Measurements from ENCODE around the gene SH2D3C. TPM values are rescaled to one million over a fixed set of nuclear protein-coding genes. Genes with fewer than 3 reads are reported as not detected.
A peak's percentile ranks its signal among the peaks of the same experiment; 100 is the strongest.

SH2D3C gene
- total and polyA plus RNA-seq, 9 of the 15 experiments (the other 6 are each of a cell fraction or from before 2014, with no cell fraction given), result 0.03 to 1.2 (median 0.22) TPM; not detected in 1

GRCh38 chr9:127776195-127776923 is 2.1 kb downstream of the SH2D3C start (continued):
- peak; percentile 68 for TF ChIP-seq VEZF1 (CRISPR knock-in tag; IDR thresholded peaks at IDR 0.05)
- TF ChIP-seq PHTF2 (CRISPR knock-in tag; IDR thresholded peaks at IDR 0.05), result no peak
- TF ChIP-seq, protein P1, sequence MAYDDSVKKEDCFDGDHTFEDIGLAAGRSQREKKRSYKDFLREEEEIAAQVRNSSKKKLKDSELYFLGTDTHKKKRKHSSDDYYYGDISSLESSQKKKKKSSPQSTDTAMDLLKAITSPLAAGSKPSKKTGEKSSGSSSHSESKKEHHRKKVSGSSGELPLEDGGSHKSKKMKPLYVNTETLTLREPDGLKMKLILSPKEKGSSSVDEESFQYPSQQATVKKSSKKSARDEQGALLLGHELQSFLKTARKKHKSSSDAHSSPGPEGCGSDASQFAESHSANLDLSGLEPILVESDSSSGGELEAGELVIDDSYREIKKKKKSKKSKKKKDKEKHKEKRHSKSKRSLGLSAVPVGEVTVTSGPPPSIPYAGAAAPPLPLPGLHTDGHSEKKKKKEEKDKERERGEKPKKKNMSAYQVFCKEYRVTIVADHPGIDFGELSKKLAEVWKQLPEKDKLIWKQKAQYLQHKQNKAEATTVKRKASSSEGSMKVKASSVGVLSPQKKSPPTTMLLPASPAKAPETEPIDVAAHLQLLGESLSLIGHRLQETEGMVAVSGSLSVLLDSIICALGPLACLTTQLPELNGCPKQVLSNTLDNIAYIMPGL (CRISPR knock-in tag; IDR thresholded peaks at IDR 0.05), result no peak
- TF ChIP-seq MCM7 (IDR thresholded peaks at IDR 0.05), result no peak
- TF ChIP-seq CBX8 (IDR thresholded peaks at IDR 0.05; ENCODE audit: borderline replicate concordance, extremely low read depth, low read depth, low read length, poor library complexity, severe bottlenecking), result no peak
- TF ChIP-seq ZNF584 (CRISPR knock-in tag; IDR thresholded peaks at IDR 0.05; ENCODE audit: low read depth), result no peak
- no peak for TF ChIP-seq ZNF384 (IDR thresholded peaks at IDR 0.05; ENCODE audit: low read depth, low read length)
- TF ChIP-seq PPARD (CRISPR knock-in tag; IDR thresholded peaks at IDR 0.05), result no peak
- TF ChIP-seq, protein P2, sequence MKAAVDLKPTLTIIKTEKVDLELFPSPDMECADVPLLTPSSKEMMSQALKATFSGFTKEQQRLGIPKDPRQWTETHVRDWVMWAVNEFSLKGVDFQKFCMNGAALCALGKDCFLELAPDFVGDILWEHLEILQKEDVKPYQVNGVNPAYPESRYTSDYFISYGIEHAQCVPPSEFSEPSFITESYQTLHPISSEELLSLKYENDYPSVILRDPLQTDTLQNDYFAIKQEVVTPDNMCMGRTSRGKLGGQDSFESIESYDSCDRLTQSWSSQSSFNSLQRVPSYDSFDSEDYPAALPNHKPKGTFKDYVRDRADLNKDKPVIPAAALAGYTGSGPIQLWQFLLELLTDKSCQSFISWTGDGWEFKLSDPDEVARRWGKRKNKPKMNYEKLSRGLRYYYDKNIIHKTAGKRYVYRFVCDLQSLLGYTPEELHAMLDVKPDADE (conservative IDR thresholded peaks at IDR 0.05; ENCODE audit: control insufficient read depth, low read depth, low read length), result 0 out of 2 replicates have a peak, but pooled peaks have one; percentile 43
- TF ChIP-seq TGIF2 (CRISPR knock-in tag; IDR thresholded peaks at IDR 0.05), result no peak
- TF ChIP-seq ZFPM2 (CRISPR knock-in tag; IDR thresholded peaks at IDR 0.05), result no peak
- TF ChIP-seq, protein P3, sequence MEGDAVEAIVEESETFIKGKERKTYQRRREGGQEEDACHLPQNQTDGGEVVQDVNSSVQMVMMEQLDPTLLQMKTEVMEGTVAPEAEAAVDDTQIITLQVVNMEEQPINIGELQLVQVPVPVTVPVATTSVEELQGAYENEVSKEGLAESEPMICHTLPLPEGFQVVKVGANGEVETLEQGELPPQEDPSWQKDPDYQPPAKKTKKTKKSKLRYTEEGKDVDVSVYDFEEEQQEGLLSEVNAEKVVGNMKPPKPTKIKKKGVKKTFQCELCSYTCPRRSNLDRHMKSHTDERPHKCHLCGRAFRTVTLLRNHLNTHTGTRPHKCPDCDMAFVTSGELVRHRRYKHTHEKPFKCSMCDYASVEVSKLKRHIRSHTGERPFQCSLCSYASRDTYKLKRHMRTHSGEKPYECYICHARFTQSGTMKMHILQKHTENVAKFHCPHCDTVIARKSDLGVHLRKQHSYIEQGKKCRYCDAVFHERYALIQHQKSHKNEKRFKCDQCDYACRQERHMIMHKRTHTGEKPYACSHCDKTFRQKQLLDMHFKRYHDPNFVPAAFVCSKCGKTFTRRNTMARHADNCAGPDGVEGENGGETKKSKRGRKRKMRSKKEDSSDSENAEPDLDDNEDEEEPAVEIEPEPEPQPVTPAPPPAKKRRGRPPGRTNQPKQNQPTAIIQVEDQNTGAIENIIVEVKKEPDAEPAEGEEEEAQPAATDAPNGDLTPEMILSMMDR (IDR thresholded peaks at IDR 0.05 in 2 of 3, conservative IDR thresholded peaks at IDR 0.05 in 1 of 3; ENCODE audit: insufficient read depth in 2 of 3, low read depth in 1 of 3, low read length in 3 of 3), result no peak
- no peak for TF ChIP-seq TCF15 (CRISPR knock-in tag; IDR thresholded peaks at IDR 0.05)
- peak; percentile 41 for TF ChIP-seq ARID1B (IDR thresholded peaks at IDR 0.05)
- TF ChIP-seq FOXK2 (conservative IDR thresholded peaks at IDR 0.05 in 1 of 2, IDR thresholded peaks at IDR 0.05 in 1 of 2; ENCODE audit: low read depth in 2 of 2), result peak in 1 of 2 experiments; percentile 99; a peak in 2 of 4 replicates
- no peak for TF ChIP-seq SRSF9 (IDR thresholded peaks at IDR 0.05; ENCODE audit: borderline replicate concordance, low read depth, low read length)
- no peak for TF ChIP-seq ZSCAN32 (CRISPR knock-in tag; IDR thresholded peaks at IDR 0.05)
- no peak for TF ChIP-seq NBN (IDR thresholded peaks at IDR 0.05; ENCODE audit: low read depth)
- TF ChIP-seq CBFB (CRISPR knock-in tag; IDR thresholded peaks at IDR 0.05), result no peak

All from K562 (cell line).